HG03196 (cell line): ENCODE results near the gene BRK1.
"Not testable (repeated sequence)": the region's sequence is repeated elsewhere in the genome, so short reads cannot be mapped to it uniquely, and the experiment has no call there.

Experiments
- ATAC-seq: cut with Tn5 transposase; IDR thresholded peaks from one replicate; pipeline ENCODE4 v1.9.1; 2021; ENCODE audit not compliant: unreplicated experiment

BRK1 gene

GRCh38 chr3:10115326-10116137 is at the start of gene BRK1:
Gene BRK1 (plus strand): TSS chr3:10115675. CDS start chr3:10115702, 27 bp downstream.
- ATAC-seq: peak; percentile 95

DNA sequence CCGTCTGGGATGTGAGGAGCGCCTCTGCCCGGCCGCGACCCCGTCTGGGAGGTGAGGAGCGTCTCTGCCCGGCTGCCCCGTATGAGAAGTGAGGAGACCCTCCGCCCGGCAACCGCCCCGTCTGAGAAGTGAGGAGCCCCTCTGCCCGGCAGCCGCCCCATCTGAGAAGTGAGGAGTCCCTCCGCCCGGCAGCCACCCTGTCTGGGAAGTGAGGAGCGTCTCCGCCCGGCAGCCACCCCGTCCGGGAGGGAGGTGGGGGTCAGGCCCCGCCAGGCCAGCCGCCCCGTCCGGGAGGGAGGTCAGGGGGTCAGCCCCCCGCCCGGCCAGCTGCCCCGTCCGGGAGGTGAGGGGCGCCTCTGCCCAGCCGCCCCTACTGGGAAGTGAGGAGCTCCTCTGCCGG is 45.4 kb upstream of the BRK1 start:
- not testable (repeated sequence) for ATAC-seq

GRCh38 chr3:10074666-10075065 is 40.8 kb upstream of the BRK1 start:
- no peak for ATAC-seq

- ATAC-seq: no peak
Measured at GRCh38 chr3:10081871-10082270, 33.6 kb upstream of the BRK1 start.

DNA sequence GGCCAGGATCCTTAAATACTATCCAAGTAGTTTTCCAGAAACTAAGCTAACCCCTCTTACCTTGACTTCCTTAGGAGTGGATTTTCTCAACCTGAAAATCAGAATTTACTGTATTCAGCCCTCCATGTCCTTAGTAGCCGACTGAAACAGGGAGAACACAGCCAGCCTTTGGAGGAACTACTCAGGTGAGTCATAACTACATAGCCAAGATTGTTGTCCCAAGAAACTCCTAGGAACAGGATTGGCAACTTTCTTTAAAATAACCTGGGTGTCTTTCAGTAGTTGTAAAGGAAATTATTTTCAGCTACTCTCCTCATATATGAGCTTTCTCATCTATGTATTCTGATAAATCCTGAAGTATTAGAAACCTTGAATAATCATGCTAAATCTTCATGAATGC is 29.7 kb upstream of the BRK1 start:
- no peak for ATAC-seq

DNA sequence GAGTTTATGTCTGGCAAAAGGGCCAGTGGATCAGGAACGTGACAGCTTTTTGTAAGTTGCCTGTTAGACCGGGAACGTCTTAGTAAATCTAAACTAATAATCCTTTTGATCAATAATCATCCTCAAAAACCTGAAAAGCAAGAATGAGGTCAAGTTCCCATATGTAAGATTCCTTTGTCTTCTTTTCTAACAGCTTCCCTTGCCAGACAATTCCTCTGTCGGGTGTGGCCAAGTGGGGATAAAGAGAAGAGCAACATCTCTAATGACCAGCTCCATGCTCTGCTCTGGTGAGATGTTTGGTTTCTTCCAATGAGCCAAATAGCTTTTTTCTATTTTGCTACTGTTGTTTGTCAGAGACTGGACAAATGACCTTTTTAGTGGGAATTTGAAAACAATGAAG is 27.2 kb upstream of the BRK1 start:
- ATAC-seq: no peak

DNA sequence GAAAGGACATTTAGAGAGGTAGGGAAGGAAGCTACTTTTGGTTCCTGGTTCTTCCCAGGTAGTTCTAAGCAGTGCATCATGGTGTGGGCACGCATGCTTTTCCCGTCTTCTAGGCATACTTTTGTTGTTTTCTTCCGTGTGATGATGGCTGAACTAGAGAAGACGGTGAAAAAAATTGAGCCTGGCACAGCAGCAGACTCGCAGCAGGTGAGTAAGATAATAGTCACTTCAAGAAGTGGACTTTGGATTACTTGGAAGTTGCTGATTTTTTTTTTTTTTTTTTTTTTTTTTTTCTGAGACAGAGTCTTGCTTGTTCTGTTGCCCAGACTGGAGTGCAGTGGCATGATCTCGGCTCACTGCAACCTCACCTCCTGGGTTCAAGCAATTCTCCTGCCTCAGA is 25.3 kb upstream of the BRK1 start:
- ATAC-seq: no peak

GRCh38 chr3:10090774-10091173 is 24.7 kb upstream of the BRK1 start:
- not testable (repeated sequence) for ATAC-seq

- ATAC-seq: not testable (repeated sequence)
Measured at GRCh38 chr3:10091387-10091786, 24.1 kb upstream of the BRK1 start.

DNA sequence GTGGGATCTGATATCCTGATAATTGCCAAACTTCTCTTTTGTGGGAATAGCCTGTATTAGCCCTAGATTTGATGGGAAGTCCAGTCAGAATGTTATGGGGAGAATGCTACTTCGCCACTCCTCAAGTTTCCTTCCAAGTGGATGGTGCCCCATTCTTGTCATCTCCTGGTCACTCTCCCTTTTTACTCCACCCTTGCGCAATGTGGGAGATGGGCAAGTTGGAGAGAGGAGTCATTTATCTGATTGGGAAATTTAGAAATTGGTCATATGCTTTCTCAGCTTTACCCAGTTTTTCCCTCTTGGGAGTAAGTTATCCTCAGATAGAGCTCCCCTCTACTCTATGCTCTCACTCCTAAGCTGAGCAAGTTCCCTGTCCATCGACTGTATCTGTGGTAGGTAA is 21.8 kb upstream of the BRK1 start:
- ATAC-seq: no peak

GRCh38 chr3:10099041-10099440 is 16.4 kb upstream of the BRK1 start:
- no peak for ATAC-seq

- ATAC-seq: no peak
Measured at GRCh38 chr3:10106919-10107318, 8.6 kb upstream of the BRK1 start.

DNA sequence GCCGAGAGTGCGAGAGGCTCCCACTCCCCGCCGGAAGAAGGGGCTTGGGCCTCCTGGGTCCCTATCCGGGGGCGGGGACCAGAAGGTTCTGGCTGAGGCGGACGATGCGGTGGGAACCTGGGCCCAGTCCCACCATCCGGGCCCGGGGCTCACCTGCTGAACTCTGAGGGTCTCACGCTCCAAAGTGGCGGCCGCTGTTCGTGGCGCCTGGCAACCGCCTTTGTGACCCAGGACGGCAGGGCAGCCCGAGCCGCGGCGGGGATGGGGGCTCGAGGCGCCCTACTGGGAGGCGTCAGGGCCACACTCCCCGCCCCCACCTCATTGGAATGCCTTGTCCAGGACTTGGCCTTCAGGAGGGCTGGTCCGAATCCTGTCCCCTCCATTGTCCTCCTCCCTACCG is 7.4 kb upstream of the BRK1 start, which contains the start of gene FANCD2OS:
Gene FANCD2OS (minus strand): TSS at position 165 of the 400 bp plus-strand sequence. CDS start 3,481 bp downstream, outside the sequence.
- ATAC-seq: no peak

- no peak for ATAC-seq
Measured at GRCh38 chr3:10116138-10116460, 624 bp downstream of the BRK1 start.

DNA sequence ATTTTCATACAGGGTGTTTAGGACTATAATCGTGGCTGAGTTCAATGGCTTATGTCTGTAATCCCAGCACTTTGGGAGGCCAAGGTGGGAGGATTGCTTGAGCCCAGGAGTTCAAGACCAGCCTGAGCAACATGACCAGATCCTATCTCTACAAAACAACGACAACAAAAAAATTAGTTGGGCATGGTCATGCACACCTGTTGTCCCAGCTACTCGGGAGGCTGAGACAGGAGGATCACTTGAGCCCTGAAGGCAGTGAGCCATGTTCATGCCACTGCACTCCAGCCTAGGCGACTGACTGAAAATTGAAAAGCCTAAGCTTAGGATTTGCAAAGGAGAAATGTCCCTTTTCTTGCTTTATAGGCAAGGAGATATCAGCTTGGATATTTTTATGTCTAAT is 1.5 kb downstream of the BRK1 start:
- no peak for ATAC-seq

- ATAC-seq: no peak
Measured at GRCh38 chr3:10119376-10119775, 3.9 kb downstream of the BRK1 start.

DNA sequence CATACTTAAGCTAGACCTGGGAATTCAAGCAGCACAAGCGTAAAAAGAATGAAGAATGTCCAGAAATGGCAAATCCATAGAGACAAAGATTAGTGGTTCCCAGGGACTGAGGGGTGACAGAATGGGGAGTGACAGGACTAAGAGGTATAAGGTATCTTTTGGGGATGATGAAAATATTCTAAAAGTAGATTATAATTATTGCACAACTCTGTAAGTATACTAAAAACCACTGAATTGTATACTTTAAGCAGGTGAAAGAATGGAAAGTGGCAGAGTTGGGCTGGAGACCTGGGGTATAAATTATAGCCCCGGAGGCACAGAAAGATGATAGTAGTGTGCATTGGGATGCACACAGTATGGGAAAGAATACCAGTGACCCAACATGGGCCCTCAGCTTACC is 5.6 kb downstream of the BRK1 start:
- ATAC-seq: no peak

DNA sequence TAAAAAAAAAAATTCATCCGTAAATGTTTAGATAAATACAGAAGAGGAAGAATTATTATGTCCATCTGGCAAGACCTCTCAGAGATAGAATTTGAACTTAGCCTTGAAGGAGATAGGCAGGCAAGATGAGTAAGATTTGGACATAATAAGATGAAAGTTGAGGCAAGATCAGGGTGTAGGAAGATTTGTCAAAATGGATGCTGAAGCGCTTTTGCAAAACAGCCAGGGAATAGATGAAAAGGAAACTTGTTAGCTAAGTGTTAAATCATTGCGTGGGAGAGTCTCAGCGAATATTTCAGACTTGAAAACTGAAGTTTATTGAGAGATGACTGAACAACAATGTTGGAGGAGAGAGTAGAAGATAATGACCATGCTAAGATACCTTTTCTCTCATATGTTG is 7.2 kb downstream of the BRK1 start:
- no peak for ATAC-seq

- ATAC-seq: not testable (repeated sequence)
Measured at GRCh38 chr3:10135872-10136271, 20.4 kb downstream of the BRK1 start.

GRCh38 chr3:10136426-10137005 is 21.0 kb downstream of the BRK1 start:
- ATAC-seq: no peak

- ATAC-seq: no peak
Measured at GRCh38 chr3:10137178-10137577, 21.7 kb downstream of the BRK1 start.

DNA sequence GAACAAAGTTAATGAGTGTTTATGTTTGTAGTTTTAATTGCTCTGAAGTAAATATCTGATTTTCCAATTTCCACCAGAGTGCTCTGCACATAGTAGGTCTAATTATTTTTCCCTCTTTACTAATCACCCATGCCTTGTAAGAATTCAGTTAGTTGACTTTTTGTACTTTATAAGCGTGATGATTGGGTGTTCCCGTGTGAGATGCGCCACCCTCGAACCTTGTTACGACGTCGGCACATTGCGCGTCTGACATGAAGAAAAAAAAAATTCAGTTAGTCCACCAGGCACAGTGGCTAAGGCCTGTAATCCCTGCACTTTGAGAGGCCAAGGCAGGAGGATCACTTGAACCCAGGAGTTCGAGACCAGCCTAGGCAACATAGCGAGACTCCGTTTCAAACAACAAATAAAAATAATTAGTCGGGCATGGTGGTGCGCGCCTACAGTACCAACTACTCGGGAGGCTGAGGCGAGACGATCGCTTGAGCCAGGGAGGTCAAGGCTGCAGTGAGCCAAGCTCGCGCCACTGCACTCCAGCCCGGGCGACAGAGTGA is 25.6 kb downstream of the BRK1 start:
- no peak for ATAC-seq
